Muscle of leg (tissue), 11 donors: ENCODE data around the gene SETX. TPM values are rescaled to one million over a fixed set of nuclear protein-coding genes. Genes with fewer than 3 reads are reported as not detected.
"Not testable (repeated sequence)": the region's sequence is repeated elsewhere in the genome, so short reads cannot be mapped to it uniquely, and the experiment has no call there.

ENCODE experiments used
- DNase-seq: peaks from one replicate; pipeline ENCODE4 v3.0.0; 2013
- H3K27ac ChIP-seq: one replicate; pipeline ENCODE4 v1.5.1; 2013; ENCODE audit warnings: mild to moderate bottlenecking, low read length, control low read depth
- H3K27me3 ChIP-seq: one replicate; pipeline ENCODE4 v1.6.1; 2013; ENCODE audit warnings: low read length; ENCODE audit not compliant: control insufficient read depth, insufficient read depth
- H3K36me3 ChIP-seq: one replicate; pipeline ENCODE4 v1.6.1; 2013; ENCODE audit warnings: low read length; ENCODE audit not compliant: control insufficient read depth, insufficient read depth
- H3K4me1 ChIP-seq: one replicate; pipeline ENCODE4 v1.6.1; 2013; ENCODE audit warnings: low read length; ENCODE audit not compliant: control insufficient read depth, insufficient read depth
- H3K4me3 ChIP-seq: one replicate; pipeline ENCODE4 v1.5.1; 2013; ENCODE audit warnings: low read length, control low read depth
- H3K9me3 ChIP-seq: replicated peaks from 2 replicates; pipeline ENCODE4 v1.6.1; 2013; ENCODE audit warnings: low read depth, low read length; ENCODE audit not compliant: control insufficient read depth
- WGBS: methylation state at CpG from one replicate; pipeline ENCODE4 v1.1.5; 2013; ENCODE audit warnings: missing lambda C conversion rate; ENCODE audit not compliant: insufficient coverage; 5-methylcytosine and 5-hydroxymethylcytosine counted together
- polyA plus RNA-seq, 8 donors: library from polyadenylated mRNA; unstranded; fragments of 120-200 nt; gene quantifications; one replicate each; pipeline versions ENCODE4 v1.2.1 to v1.2.3, GENCODE V29; 2013; ENCODE audit warnings: inconsistent platforms in 1 of 8, low replicate concordance in 1 of 8; ENCODE audit not compliant: insufficient read length in 8 of 8, insufficient read depth in 1 of 8
- total RNA-seq: library from RNA; stranded (reverse); fragments of 120-200 nt; gene quantifications from one replicate; pipeline ENCODE4 v1.2.4, GENCODE V29; 2013

The SETX gene
- total and polyA plus RNA-seq, 9 donors: 24.4 to 37.5 (median 29.7) TPM

GRCh38 chr9:132293145-132293721, 61.6 kb downstream of the SETX start:
- 99% methylated on average over 11 of the region's 13 CpGs for WGBS
- no peak overlapping the region for H3K4me3 ChIP-seq
- H3K4me1 ChIP-seq: peaks cover 2% of the 10 kb centered on the region
- peaks cover 38% of the 10 kb centered on the region for H3K36me3 ChIP-seq
- H3K27me3 ChIP-seq: no peaks in the 10 kb centered on the region
- DNase-seq: no peak
- no peaks in the 10 kb centered on the region for H3K9me3 ChIP-seq
- H3K27ac ChIP-seq: no peak overlapping the region

- Histone ChIP-seq H3K4me1 (peaks cover 2% of the 10 kb centered on the region), H3K36me3 (peaks cover 46% of the 10 kb centered on the region), H3K27me3 (no peaks in the 10 kb centered on the region), H3K4me3 (no peak overlapping the region), H3K9me3 (no peaks in the 10 kb centered on the region), H3K27ac (no peak overlapping the region)
- no CpG with 5 or more reads among the region's 2 CpGs for WGBS
- DNase-seq: no peak
Observed at GRCh38 chr9:132288966-132289365, 65.8 kb downstream of the SETX start.

GRCh38 chr9:132288361-132288760, 66.4 kb downstream of the SETX start:
- H3K4me1 ChIP-seq: peaks cover 2% of the 10 kb centered on the region
- WGBS: no CpG with 5 or more reads among the region's 1 CpG
- H3K36me3 ChIP-seq: peaks cover 48% of the 10 kb centered on the region

GRCh38 chr9:132287256-132287760, 67.5 kb downstream of the SETX start:
- WGBS: no CpG with 5 or more reads among the region's 3 CpGs

More at GRCh38 chr9:132288361-132288760, 66.4 kb downstream of the SETX start:
- Histone ChIP-seq H3K4me3 (no peak overlapping the region), H3K9me3 (no peaks in the 10 kb centered on the region), H3K27me3 (no peaks in the 10 kb centered on the region), H3K27ac (no peak overlapping the region)
- no peak for DNase-seq

GRCh38 chr9:132283863-132284262, 70.9 kb downstream of the SETX start:
- 91% methylated on average over 6 of the region's 7 CpGs for WGBS
- DNase-seq: no peak
- no peak overlapping the region for H3K4me3 ChIP-seq
- no peaks in the 10 kb centered on the region for H3K9me3 ChIP-seq
- H3K27ac ChIP-seq: no peak overlapping the region
- no peaks in the 10 kb centered on the region for H3K27me3 ChIP-seq
- H3K4me1 ChIP-seq: no peaks in the 10 kb centered on the region
- H3K36me3 ChIP-seq: peaks cover 55% of the 10 kb centered on the region

More at GRCh38 chr9:132287256-132287760, 67.5 kb downstream of the SETX start:
- peaks cover 2% of the 10 kb centered on the region for H3K4me1 ChIP-seq
- H3K27ac ChIP-seq: no peak overlapping the region
- no peaks in the 10 kb centered on the region for H3K27me3 ChIP-seq
- peaks cover 56% of the 10 kb centered on the region for H3K36me3 ChIP-seq
- H3K9me3 ChIP-seq: no peaks in the 10 kb centered on the region
- DNase-seq: no peak
- H3K4me3 ChIP-seq: no peak overlapping the region

- Histone ChIP-seq H3K36me3 (peaks cover 56% of the 10 kb centered on the region), H3K4me3 (no peak overlapping the region), H3K27me3 (no peaks in the 10 kb centered on the region), H3K9me3 (no peaks in the 10 kb centered on the region), H3K27ac (no peak overlapping the region), H3K4me1 (no peaks in the 10 kb centered on the region)
- DNase-seq: no peak
- WGBS: no CpG with 5 or more reads among the region's 4 CpGs
Observed at GRCh38 chr9:132283165-132283564, 71.6 kb downstream of the SETX start.

GRCh38 chr9:132274861-132275260, 79.9 kb downstream of the SETX start:
- 100% methylated on average over 1 of the region's 2 CpGs for WGBS
- Histone ChIP-seq H3K4me1 (no peaks in the 10 kb centered on the region), H3K36me3 (peaks cover 62% of the 10 kb centered on the region), H3K9me3 (no peaks in the 10 kb centered on the region), H3K4me3 (no peak overlapping the region), H3K27ac (no peak overlapping the region), H3K27me3 (no peaks in the 10 kb centered on the region)
- DNase-seq: no peak

- peaks cover 66% of the 10 kb centered on the region for H3K36me3 ChIP-seq
- H3K27me3 ChIP-seq, H3K9me3 ChIP-seq, H3K4me3 ChIP-seq, H3K27ac ChIP-seq, DNase-seq, H3K4me1 ChIP-seq: not testable (repeated sequence)
- WGBS: 96% methylated on average over 4 of the region's 16 CpGs
Observed at GRCh38 chr9:132269704-132270516, 84.9 kb downstream of the SETX start.

- peak; percentile 73 for DNase-seq
- Histone ChIP-seq H3K27ac (no peak overlapping the region), H3K4me1 (no peaks in the 10 kb centered on the region), H3K4me3 (no peak overlapping the region), H3K36me3 (peaks cover 71% of the 10 kb centered on the region), H3K27me3 (no peaks in the 10 kb centered on the region), H3K9me3 (no peaks in the 10 kb centered on the region)
- 93% methylated on average over 6 of the region's 10 CpGs for WGBS
Observed at GRCh38 chr9:132268725-132269352, 85.9 kb downstream of the SETX start.

- 75% methylated on average over 2 of the region's 3 CpGs for WGBS
- Histone ChIP-seq H3K4me1 (no peaks in the 10 kb centered on the region), H3K27ac (no peak overlapping the region), H3K27me3 (no peaks in the 10 kb centered on the region), H3K9me3 (no peaks in the 10 kb centered on the region), H3K36me3 (peaks cover 74% of the 10 kb centered on the region), H3K4me3 (no peak overlapping the region)
- DNase-seq: no peak
Observed at GRCh38 chr9:132267660-132268059, 87.1 kb downstream of the SETX start.
